Natural killer cell (primary cell): ENCODE data around the gene ZNF611. TPM values are rescaled to one million over a fixed set of nuclear protein-coding genes. Genes with fewer than 3 reads are reported as not detected.
"Not testable (repeated sequence)": the region's sequence is repeated elsewhere in the genome, so short reads cannot be mapped to it uniquely, and the experiment has no call there.

ENCODE experiments used
- ATAC-seq, 3 donors: fragments of 150-1000 bp in 2 of 3; fragments of 200-7000 bp in 1 of 3; cut with Tn5 transposase; 1 replicate in 1 of 3; 2 replicates in 2 of 3; pipeline ENCODE4 v1.10.0; 2021; ENCODE audit warnings: mild to moderate bottlenecking in 2 of 3, moderate library complexity in 2 of 3
- DNase-seq, 2 donors: peaks; one replicate each; pipeline versions ENCODE4 v3.0.0 to v3.0.0-alpha.2; 2013 to 2021; ENCODE audit warnings: mixed read lengths in 1 of 2
- H3K27ac ChIP-seq: one replicate; pipeline ENCODE4 v1.5.1; 2013; ENCODE audit warnings: mild to moderate bottlenecking, low read length
- H3K27me3 ChIP-seq: one replicate; pipeline ENCODE4 v1.6.1; 2013; ENCODE audit warnings: low read length; ENCODE audit not compliant: control insufficient read depth, insufficient read depth
- H3K36me3 ChIP-seq: one replicate; pipeline ENCODE4 v1.6.1; 2013; ENCODE audit warnings: low read length; ENCODE audit not compliant: control insufficient read depth, insufficient read depth
- H3K4me1 ChIP-seq: one replicate; pipeline ENCODE4 v1.6.1; 2013; ENCODE audit warnings: low read length; ENCODE audit not compliant: control insufficient read depth, insufficient read depth
- H3K4me3 ChIP-seq: one replicate; pipeline ENCODE4 v1.5.1; 2013; ENCODE audit warnings: low read length
- H3K9me3 ChIP-seq: one replicate; pipeline ENCODE4 v1.6.1; 2013; ENCODE audit warnings: low read length; ENCODE audit not compliant: control insufficient read depth, insufficient read depth
- H3K27ac Mint-ChIP-seq, 2 donors: one replicate each; pipeline ENCODE4 v1.8.0; 2022; ENCODE audit warnings: mild to moderate bottlenecking in 2 of 2, mixed read lengths in 2 of 2, moderate library complexity in 1 of 2
- H3K27me3 Mint-ChIP-seq, 2 donors: one replicate each; pipeline ENCODE4 v1.8.0; 2022; ENCODE audit warnings: low read depth in 2 of 2, mixed read lengths in 2 of 2
- H3K36me3 Mint-ChIP-seq: one replicate; pipeline ENCODE4 v1.8.0; 2022; ENCODE audit warnings: mixed read lengths
- H3K4me1 Mint-ChIP-seq, 2 donors: one replicate each; pipeline ENCODE4 v1.8.0; 2022; ENCODE audit warnings: mixed read lengths in 2 of 2
- H3K4me3 Mint-ChIP-seq: one replicate; pipeline ENCODE4 v1.8.0; 2022; ENCODE audit warnings: mild to moderate bottlenecking, moderate library complexity, mixed read lengths
- H3K9me3 Mint-ChIP-seq, 2 donors: one replicate each; pipeline ENCODE4 v1.8.0; 2022; ENCODE audit warnings: mixed read lengths in 2 of 2
- CTCF ChIP-seq: fragments of 200-600 bp; IDR thresholded peaks from one replicate; pipeline ENCODE4 v1.8.0; 2022; ENCODE audit warnings: antibody characterized with exemption
- WGBS: methylation state at CpG from one replicate; pipeline ENCODE4 v1.1.7; 2013; ENCODE audit warnings: missing lambda C conversion rate; ENCODE audit not compliant: insufficient coverage; 5-methylcytosine and 5-hydroxymethylcytosine counted together
- intact Hi-C: fragments of 100-400 bp; cut with micrococcal nuclease; formaldehyde crosslinking; loops from one replicate; pipeline ENCODE4 v1.14.2; 2022
- total RNA-seq, 4 donors: library from RNA; stranded (reverse); fragments of 120-200 nt in 1 of 4; gene quantifications; one replicate each; pipeline versions ENCODE4 v1.2.3 to v1.2.4, GENCODE V29; 2013 to 2022

Gene ZNF611
- total RNA-seq, 3 donors from 2014 or later (not counting 1 experiment from before 2014, with no cell fraction given): 41.2 to 58.0 (median 44.2) TPM

DNA sequence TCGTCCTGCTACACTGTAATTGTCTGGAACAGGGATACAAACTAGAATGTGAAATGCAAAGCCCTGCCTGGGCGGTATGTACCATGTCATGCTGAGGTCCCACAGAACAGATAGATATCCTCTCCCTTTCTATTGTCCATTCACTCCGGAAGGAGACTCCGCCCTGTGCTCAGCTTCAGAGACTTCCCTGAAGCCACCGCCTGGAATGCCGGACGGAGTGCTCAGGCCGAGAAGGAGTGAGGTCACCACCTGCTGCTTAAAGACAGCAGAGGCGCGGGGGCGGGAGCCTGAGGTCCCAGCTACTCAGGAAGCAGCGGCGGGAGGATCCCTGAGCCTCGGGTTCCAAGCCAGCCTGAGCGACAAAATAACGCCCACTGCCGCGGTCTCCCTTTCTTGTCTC is 890 bp upstream of the ZNF611 start:
- peak overlapping the region; percentile 88 for H3K27ac ChIP-seq
- no peaks in the 10 kb centered on the region for H3K9me3 Mint-ChIP-seq
- H3K4me3 Mint-ChIP-seq: no peak overlapping the region
- no peak for TF ChIP-seq CTCF
- peak overlapping the region; percentile 68 to 81 for H3K27ac Mint-ChIP-seq
- no peaks in the 10 kb centered on the region for H3K9me3 ChIP-seq
- no peak overlapping the region for H3K4me3 ChIP-seq
- no peak for ATAC-seq
- H3K4me1 ChIP-seq: peaks cover 21% of the 10 kb centered on the region
- peak in 1 of 2 donors; percentile 21 for DNase-seq
- peaks cover 21 to 28% of the 10 kb centered on the region in 2 donors for H3K4me1 Mint-ChIP-seq
- no peaks in the 10 kb centered on the region for H3K27me3 Mint-ChIP-seq
- H3K36me3 Mint-ChIP-seq: no peaks in the 10 kb centered on the region
- intact Hi-C loops: loop anchor here (2.0 kb wide), 3 partner anchors 51 to 121 kb away; partner anchors contain the start of genes ZNF468, ZNF600 and ZNF83
- no peaks in the 10 kb centered on the region for H3K36me3 ChIP-seq
- no peaks in the 10 kb centered on the region for H3K27me3 ChIP-seq
- 97% methylated on average over 18 of the region's 18 CpGs for WGBS

DNA sequence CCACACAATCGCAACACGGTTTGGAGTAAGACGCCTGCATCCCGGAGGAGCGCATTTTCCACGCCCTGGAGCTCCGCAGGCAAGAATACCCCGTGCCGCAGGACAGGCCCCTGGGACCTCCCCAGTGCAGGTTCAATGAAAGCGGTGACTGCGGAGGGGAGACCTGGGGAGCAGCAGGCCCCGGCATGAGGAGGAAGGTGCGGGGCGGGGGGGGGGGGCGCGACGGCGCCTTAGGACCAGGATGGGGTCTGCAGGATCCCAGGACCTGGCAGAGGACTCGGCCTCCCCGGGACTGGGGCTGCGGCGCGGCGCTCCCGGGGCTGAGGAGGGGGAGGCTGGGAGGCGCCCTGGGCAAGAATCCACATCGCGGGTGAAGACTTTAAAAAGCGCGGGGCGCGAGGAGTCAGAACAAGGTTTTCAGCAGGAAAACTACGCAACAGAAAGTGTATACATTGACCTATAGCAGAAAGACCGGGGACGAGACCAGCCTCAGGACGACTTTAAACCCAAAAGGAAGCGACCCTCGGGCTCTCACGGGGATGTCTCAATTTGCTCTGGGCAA is 432 bp downstream of the ZNF611 start:
- no peaks in the 10 kb centered on the region for H3K27me3 Mint-ChIP-seq

DNA sequence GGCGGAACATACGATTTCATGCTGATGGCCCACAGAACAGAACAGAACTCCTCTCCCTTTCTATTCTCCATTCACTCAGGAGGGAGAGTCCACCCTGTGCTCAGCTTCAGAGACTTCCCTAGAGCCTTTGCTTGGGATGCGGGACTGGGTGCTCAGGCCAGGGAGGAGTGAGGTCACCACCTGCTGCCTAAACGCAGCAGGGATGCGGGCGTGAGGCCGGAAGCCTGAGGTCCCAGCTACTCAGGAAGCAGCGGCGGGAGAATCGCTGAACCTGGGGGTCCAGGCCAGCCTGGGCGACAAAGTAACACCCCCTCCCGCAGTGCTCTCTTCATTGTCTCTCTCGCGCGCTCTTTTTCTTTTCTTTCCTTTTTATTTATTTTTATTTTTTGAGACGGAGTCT is 8.8 kb downstream of the ZNF611 start:
- H3K27ac Mint-ChIP-seq, H3K9me3 ChIP-seq, ATAC-seq, H3K36me3 Mint-ChIP-seq, H3K4me3 Mint-ChIP-seq, H3K27me3 ChIP-seq, DNase-seq, intact Hi-C loops, H3K4me3 ChIP-seq, H3K9me3 Mint-ChIP-seq, H3K27ac ChIP-seq, H3K27me3 Mint-ChIP-seq, H3K4me1 ChIP-seq: not testable (repeated sequence)
- peaks cover 14 to 22% of the 10 kb centered on the region in 2 donors for H3K4me1 Mint-ChIP-seq
- H3K36me3 ChIP-seq: peaks cover 36% of the 10 kb centered on the region
- WGBS: 98% methylated on average over 16 of the region's 16 CpGs

More for the DNA sequence above, 432 bp downstream of the ZNF611 start:
- H3K27me3 ChIP-seq: no peaks in the 10 kb centered on the region
- Mint-ChIP-seq H3K36me3 (no peaks in the 10 kb centered on the region), H3K4me3 (peak overlapping the region; percentile 91), H3K4me1 (peaks cover 26 to 27% of the 10 kb centered on the region in 2 donors), H3K9me3 (no peaks in the 10 kb centered on the region), H3K27ac (peak overlapping the region; percentile 68 to 81)
- H3K9me3 ChIP-seq: no peaks in the 10 kb centered on the region
- DNase-seq (peak in 1 of 2 donors; percentile 37), ATAC-seq (peak; percentile 37 to 52 (median 46))
- peak overlapping the region; percentile 88 for H3K27ac ChIP-seq
- no peak for TF ChIP-seq CTCF
- H3K4me1 ChIP-seq: peaks cover 21% of the 10 kb centered on the region
- H3K36me3 ChIP-seq: no peaks in the 10 kb centered on the region
- WGBS: under 1% methylated on average over 37 of the region's 39 CpGs
- intact Hi-C loops: loop anchor here (2.0 kb wide), 3 partner anchors 52 to 122 kb away; partner anchors contain the start of genes ZNF468, ZNF600 and ZNF83
- H3K4me3 ChIP-seq: peak overlapping the region; percentile 92

GRCh38 chr19:52725528-52725961 is 9.3 kb downstream of the ZNF611 start:
- WGBS: 98% methylated on average over 24 of the region's 24 CpGs
- Histone ChIP-seq H3K27me3 (no peaks in the 10 kb centered on the region), H3K4me3 (no peak overlapping the region), H3K4me1 (no peaks in the 10 kb centered on the region), H3K36me3 (peaks cover 36% of the 10 kb centered on the region), H3K9me3 (peaks cover 9% of the 10 kb centered on the region), H3K27ac (no peak overlapping the region)
- peaks cover 14 to 22% of the 10 kb centered on the region in 2 donors for H3K4me1 Mint-ChIP-seq
- H3K9me3 Mint-ChIP-seq: no peaks in the 10 kb centered on the region
- no peak for TF ChIP-seq CTCF
- H3K4me3 Mint-ChIP-seq: no peak overlapping the region
- H3K36me3 Mint-ChIP-seq: no peaks in the 10 kb centered on the region
- intact Hi-C loops: no loop called here
- DNase-seq: no peak
- no peaks in the 10 kb centered on the region for H3K27me3 Mint-ChIP-seq
- no peak for ATAC-seq
- no peak overlapping the region for H3K27ac Mint-ChIP-seq
